NT2/D1 (cell line): ENCODE measurements around the gene AGBL4.
A peak's percentile ranks its signal among the peaks of the same experiment; 100 is the strongest.
"Not testable (repeated sequence)": the region's sequence is repeated elsewhere in the genome, so short reads cannot be mapped to it uniquely, and the experiment has no call there.

Experiments
- SUZ12 ChIP-seq: IDR thresholded peaks from 2 replicates; pipeline ENCODE4 v1.6.1; 2011; ENCODE audit not compliant: insufficient read length, insufficient read depth; ENCODE audit errors: extremely low read depth
- YY1 ChIP-seq: IDR thresholded peaks from 2 replicates; pipeline ENCODE4 v1.6.1; 2011; ENCODE audit not compliant: insufficient read length, insufficient read depth
- ZNF274 ChIP-seq: IDR thresholded peaks from 2 replicates; pipeline ENCODE4 v1.6.1; 2011; ENCODE audit warnings: mild to moderate bottlenecking, low read depth, low read length

DNA sequence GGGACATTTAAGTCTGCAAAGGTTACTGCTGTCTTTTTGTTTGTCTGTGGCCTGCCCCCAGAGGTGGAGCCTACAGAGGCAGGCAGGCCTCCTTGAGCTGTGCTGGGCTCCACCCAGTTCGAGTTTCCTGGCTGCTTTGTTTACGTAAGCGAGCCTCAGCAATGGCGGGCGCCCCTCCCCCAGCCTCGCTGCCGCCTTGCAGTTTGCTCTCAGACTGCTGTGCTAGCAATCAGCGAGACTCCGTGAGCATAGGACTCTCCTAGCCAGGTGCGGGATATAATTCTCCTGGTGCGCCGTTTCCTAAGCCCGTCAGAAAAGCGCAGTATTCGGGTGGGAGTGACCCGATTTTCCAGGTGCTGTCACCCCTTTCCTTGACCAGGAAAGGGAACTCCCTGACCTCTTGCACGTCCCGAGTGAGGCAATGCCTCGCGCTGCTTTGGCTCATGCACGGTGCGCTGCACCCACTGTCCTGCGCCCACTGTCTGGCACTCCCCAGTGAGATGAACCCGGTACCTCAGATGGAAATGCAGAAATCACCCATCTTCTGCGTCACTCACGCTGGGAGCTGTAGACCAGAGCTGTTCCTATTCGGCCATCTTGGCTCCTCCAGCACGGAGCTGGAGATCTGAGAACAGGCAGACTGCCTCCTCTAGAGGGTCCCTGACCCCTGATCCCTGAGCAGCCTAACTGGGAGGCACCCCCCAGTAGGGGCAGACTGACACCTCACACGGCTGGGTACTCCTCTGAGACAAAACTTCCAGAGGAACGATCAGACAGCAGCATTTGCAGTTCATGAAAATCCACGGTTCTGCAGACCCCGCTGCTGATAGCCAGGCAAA, 766.3 kb downstream of the AGBL4 start:
- TF ChIP-seq SUZ12, ZNF274: not testable (repeated sequence)
- peak; percentile 63 for TF ChIP-seq YY1
